Measurements from ENCODE around the gene IQGAP3. TPM values are rescaled to one million over a fixed set of nuclear protein-coding genes. Genes with fewer than 3 reads are reported as not detected.

IQGAP3 gene
- polyA plus RNA-seq, 1 of the 3 experiments (the other 2 are of a cell fraction): 15.6 TPM

GRCh38 chr1:156600733-156601121, 28.4 kb upstream of the IQGAP3 start:
- no peaks in the 10 kb centered on the region for H3K9me2 ChIP-seq
- CTCF ChIA-PET: interaction anchor here (0.8 to 4.4 kb wide), 11 partner anchors 8 to 215 kb away, joined by 3 to 24 read pairs (median 3); partner anchors contain the start of genes HAPLN2 and NAXE
- no peaks in the 10 kb centered on the region for H3K9me3 ChIP-seq
- H3K79me2 ChIP-seq (ENCODE audit: insufficient read depth): peaks cover 32% of the 10 kb centered on the region
- H3F3A ChIP-seq (replicated peaks; ENCODE audit: insufficient read depth): peaks cover 10% of the 10 kb centered on the region
- peak overlapping the region; percentile 85 to 89 for H3K27ac ChIP-seq (ENCODE audit: low read depth in 2 of 2, low read length in 1 of 2)
- WGBS (ENCODE audit: low lambda C conversion rate): under 1% methylated on average over 13 of the region's 13 CpGs
- H3K27me3 ChIP-seq (ENCODE audit: insufficient read depth): no peaks in the 10 kb centered on the region
- no peak for DNase-seq
- peak overlapping the region; percentile 83 for H3K9ac ChIP-seq
- H2AFZ ChIP-seq (ENCODE audit: low read depth): peak overlapping the region; percentile 90
- peaks cover 31 to 32% of the 10 kb centered on the region in 2 experiments for H3K36me3 ChIP-seq (replicated peaks in 1 of 2; ENCODE audit: control insufficient read depth in 1 of 2, insufficient read depth in 2 of 2, low read length in 1 of 2)
- peaks cover 6 to 9% of the 10 kb centered on the region in 2 experiments; a peak in 2 of 4 replicates for H3K4me1 ChIP-seq (ENCODE audit: control insufficient read depth in 1 of 2, insufficient read depth in 2 of 2, low read depth in 1 of 2, low read length in 1 of 2)
- POLR2A ChIA-PET: interaction anchor here (1.5 kb wide), 1 partner anchor 9 kb away, joined by 9 read pairs; the partner anchor contains the start of gene NAXE
- TF ChIP-seq RCOR1 (IDR thresholded peaks at IDR 0.05; ENCODE audit: low read length): no peak
- TF ChIP-seq NFIC (IDR thresholded peaks at IDR 0.05; ENCODE audit: borderline replicate concordance): no peak
- no peak for TF ChIP-seq GABPA (IDR thresholded peaks at IDR 0.05; ENCODE audit: low read depth)
- no peak for TF ChIP-seq RAD21 (IDR thresholded peaks at IDR 0.05; ENCODE audit: low read length)
- no peak for TF ChIP-seq MAX (IDR thresholded peaks at IDR 0.05; ENCODE audit: low read depth)
- no peak for TF ChIP-seq FOXJ3 (CRISPR knock-in tag; IDR thresholded peaks at IDR 0.05)
- no peak for TF ChIP-seq NRF1 (IDR thresholded peaks at IDR 0.05; ENCODE audit: low read depth, low read length)
- TF ChIP-seq RXRA (IDR thresholded peaks at IDR 0.05; ENCODE audit: borderline replicate concordance, low read depth): no peak
- no peaks in the 10 kb centered on the region for H4K20me1 ChIP-seq (ENCODE audit: insufficient read depth)
- H3K4me2 ChIP-seq: peak overlapping the region; percentile 85
- H3K4me3 ChIP-seq (ENCODE audit: low read depth in 2 of 2, low read length in 1 of 2): peak overlapping the region; percentile 72 to 92

- TF ChIP-seq REST (IDR thresholded peaks at IDR 0.05; ENCODE audit: low read depth, low read length) (no peak), RFX5 (IDR thresholded peaks at IDR 0.05; ENCODE audit: low read length) (no peak), JUND (IDR thresholded peaks at IDR 0.05) (no peak), USF1 (IDR thresholded peaks at IDR 0.05; ENCODE audit: borderline replicate concordance, low read depth) (no peak)
- Histone ChIP-seq H3K79me2 (ENCODE audit: insufficient read depth) (peaks cover 32% of the 10 kb centered on the region), H3K9ac (no peak overlapping the region), H3K36me3 (replicated peaks in 1 of 2; ENCODE audit: control insufficient read depth in 1 of 2, insufficient read depth in 2 of 2, low read length in 1 of 2) (peaks cover 40 to 41% of the 10 kb centered on the region in 2 experiments), H4K20me1 (ENCODE audit: insufficient read depth) (no peaks in the 10 kb centered on the region), H3K4me2 (peak overlapping the region; percentile 85), H3K27me3 (ENCODE audit: insufficient read depth) (no peaks in the 10 kb centered on the region), H3K9me3 (no peaks in the 10 kb centered on the region), H3F3A (replicated peaks; ENCODE audit: insufficient read depth) (peaks cover 10% of the 10 kb centered on the region), H3K4me3 (ENCODE audit: low read depth in 2 of 2, low read length in 1 of 2) (no peak overlapping the region), H3K27ac (ENCODE audit: low read depth in 2 of 2, low read length in 1 of 2) (no peak overlapping the region), H2AFZ (ENCODE audit: low read depth) (no peak overlapping the region), H3K9me2 (no peaks in the 10 kb centered on the region), H3K4me1 (ENCODE audit: control insufficient read depth in 1 of 2, insufficient read depth in 2 of 2, low read depth in 1 of 2, low read length in 1 of 2) (peaks cover 6 to 9% of the 10 kb centered on the region in 2 experiments; a peak in 2 of 4 replicates)
- CTCF ChIA-PET: interaction anchor here (0.6 to 4.4 kb wide), 13 partner anchors 8 to 337 kb away, joined by 3 to 24 read pairs (median 3); partner anchors contain the start of genes HAPLN2 and NAXE
- POLR2A ChIA-PET: interaction anchor here (0.6 to 1.5 kb wide), 3 partner anchors 8 to 11 kb away, joined by 4 to 9 read pairs (median 4); partner anchors contain the start of gene NAXE
- no peak for DNase-seq
- 52% methylated on average over 3 of the region's 3 CpGs for WGBS (ENCODE audit: low lambda C conversion rate)
Observed at GRCh38 chr1:156599811-156600210, 27.4 kb upstream of the IQGAP3 start.
